Spleen (tissue), 11 donors: ENCODE results near the gene SLC35G6. TPM values are rescaled to one million over a fixed set of nuclear protein-coding genes. Genes with fewer than 3 reads are reported as not detected.

ENCODE experiments used
- DNase-seq: peaks from one replicate; pipeline ENCODE4 v3.0.0-alpha.2; 2020
- H3K27ac ChIP-seq, 8 donors: fragments of 200-600 bp; sonication (generic) in 7 of 8; 1 replicate in 4 of 8; 2 replicates in 4 of 8; pipeline versions ENCODE4 v1.5.0 to v1.8.0; 2016 to 2021; ENCODE audit warnings: inconsistent platforms in 4 of 8, mild to moderate bottlenecking in 4 of 8, moderate library complexity in 1 of 8
- H3K27me3 ChIP-seq, 7 donors: fragments of 200-600 bp; sonication (generic) in 6 of 7; replicated peaks in 1 of 7; 1 replicate in 4 of 7; 2 replicates in 3 of 7; pipeline versions ENCODE4 v1.5.0 to v1.8.0; 2016 to 2021; ENCODE audit warnings: inconsistent platforms in 3 of 7, mild to moderate bottlenecking in 1 of 7
- H3K36me3 ChIP-seq, 6 donors: fragments of 200-600 bp; sonication (generic) in 5 of 6; 1 replicate in 4 of 6; 2 replicates in 2 of 6; pipeline versions ENCODE4 v1.5.0 to v1.8.0; 2016 to 2021; ENCODE audit warnings: inconsistent platforms in 2 of 6
- H3K4me1 ChIP-seq, 6 donors: fragments of 200-600 bp; sonication (generic) in 5 of 6; 1 replicate in 3 of 6; 2 replicates in 3 of 6; pipeline versions ENCODE4 v1.5.0 to v1.8.0; 2016 to 2021; ENCODE audit warnings: inconsistent platforms in 3 of 6
- H3K4me3 ChIP-seq, 8 donors: fragments of 200-600 bp; sonication (generic) in 7 of 8; 1 replicate in 4 of 8; 2 replicates in 4 of 8; pipeline versions ENCODE4 v1.5.0 to v1.8.0; 2016 to 2021; ENCODE audit warnings: inconsistent platforms in 4 of 8, mild to moderate bottlenecking in 4 of 8, moderate library complexity in 2 of 8
- H3K9me3 ChIP-seq, 8 donors: fragments of 200-600 bp; sonication (generic) in 7 of 8; 1 replicate in 4 of 8; 2 replicates in 4 of 8; pipeline versions ENCODE4 v1.5.0 to v1.8.0; 2016 to 2021; ENCODE audit warnings: inconsistent platforms in 4 of 8
- CTCF ChIP-seq, 11 experiments: fragments of 200-600 bp in 7 of 11; fragments of 450-650 bp in 4 of 11; sonication (generic) in 4 of 11; IDR thresholded peaks in 8 of 11; conservative IDR thresholded peaks in 3 of 11; 1 replicate in 7 of 11; 2 replicates in 4 of 11; pipeline versions ENCODE4 v1.4.0 to v1.8.0; 2016 to 2021; ENCODE audit warnings: antibody characterized with exemption in 11 of 11, inconsistent platforms in 4 of 11, mild to moderate bottlenecking in 1 of 11
- POLR2A ChIP-seq, 3 donors: fragments of 450-650 bp; IDR thresholded peaks; one replicate each; pipeline ENCODE4 v1.5.1; 2017; ENCODE audit warnings: antibody characterized with exemption in 3 of 3, mild to moderate bottlenecking in 1 of 3
- POLR2AphosphoS5 ChIP-seq, 3 donors: sonication (generic); formaldehyde crosslinking; IDR thresholded peaks; one replicate each; pipeline ENCODE4 v1.5.1; 2017; ENCODE audit warnings: antibody characterized with exemption in 3 of 3
- WGBS, 5 donors: extraction: QIAGEN DNeasy Blood & Tissue Kit in 3 of 5; methylation state at CpG; one replicate each; pipeline versions ENCODE4 v1.1.5 to v1.1.7; 2013 to 2018; 5-methylcytosine and 5-hydroxymethylcytosine counted together
- intact Hi-C: fragments of 100-400 bp; cut with DNase I; formaldehyde crosslinking; loops from one replicate; pipeline ENCODE4 v1.15.0; 2023; ENCODE audit warnings: low total_unique reads
- polyA plus RNA-seq, 3 donors: library from polyadenylated mRNA; stranded (reverse); fragments of 200-250 nt; gene quantifications; one replicate each; pipeline ENCODE4 v1.2.1, GENCODE V29; 2013
- total RNA-seq, 7 donors: library from RNA; depleted of rRNA in 3 of 7; stranded (reverse); fragments of >200 nt in 3 of 7; fragmentation: NEBNext Ultra II Directional in 4 of 7; extraction: Animal tissue kit (Norgen Biotek cat#: 25700) in 4 of 7; gene quantifications; one replicate each; pipeline versions ENCODE4 v1.1.0 to v1.2.1, GENCODE V29; 2016 to 2021
- donor health status: healthy with polysubstance abuse.
- donor health status: DM: no; HTN: no; CAD: no; lungs with moderate emphysema.
- donor health status: DM: no; HTN: no; CAD: no.
- donor health status: Bipolar disorder and iron deficiency.
- donor health status: healthy.
- donor health status: DM: no; HTN: no; CAD: no.
- donor health status: DM: yes; HTN: yes; CAD: no.

The SLC35G6 gene
- total and polyA plus RNA-seq, 10 donors, result 0.13 TPM; not detected in 9

GRCh38 chr17:7495906-7496434 lies 14.7 kb downstream of the SLC35G6 start:
- intact Hi-C loops, result no loop called here
- DNase-seq, result no peak
- 74 to 92% (median 89%) methylated on average over 12 of the region's 12 CpGs for whole genome bisulfite sequencing, 5 donors
- no peaks in the 10 kb centered on the region for H3K9me3 ChIP-seq
- peak overlapping the region in 6 of 8 donors; percentile 29 to 75 (median 56) for H3K27ac ChIP-seq
- H3K4me3 ChIP-seq, result no peak overlapping the region
- H3K36me3 ChIP-seq, result peaks cover 3 to 97% (median 57%) of the 10 kb centered on the region in 6 donors
- peaks cover 0 to 57% (median 37%) of the 10 kb centered on the region in 6 donors for H3K4me1 ChIP-seq
- no peaks in the 10 kb centered on the region for H3K27me3 ChIP-seq
- no peak for TF ChIP-seq POLR2AphosphoS5 (IDR thresholded peaks at IDR 0.05)
- TF ChIP-seq POLR2A (IDR thresholded peaks at IDR 0.05), result no peak
- TF ChIP-seq CTCF (IDR thresholded peaks at IDR 0.05 in 8 of 11, conservative IDR thresholded peaks at IDR 0.05 in 3 of 11), result no peak

- intact Hi-C loops, result no loop called here
- 78 to 86% (median 84%) methylated on average over 20 of the region's 20 CpGs for WGBS, 5 donors
Measured at GRCh38 chr17:7496470-7497183, 15.4 kb downstream of the SLC35G6 start.

GRCh38 chr17:7497228-7497627 lies 16.0 kb downstream of the SLC35G6 start:
- H3K27ac ChIP-seq, result peak overlapping the region in 5 of 8 donors; percentile 20 to 75 (median 68)
- TF ChIP-seq POLR2AphosphoS5 (IDR thresholded peaks at IDR 0.05) (peak; percentile 50 to 60 (median 58)), POLR2A (IDR thresholded peaks at IDR 0.05) (no peak), CTCF (IDR thresholded peaks at IDR 0.05 in 8 of 11, conservative IDR thresholded peaks at IDR 0.05 in 3 of 11) (no peak)
- H3K36me3 ChIP-seq, result peaks cover 9 to 97% (median 68%) of the 10 kb centered on the region in 6 donors
- H3K9me3 ChIP-seq, result no peaks in the 10 kb centered on the region
- peak overlapping the region in 1 of 8 donors; percentile 9 for H3K4me3 ChIP-seq
- H3K27me3 ChIP-seq, result no peaks in the 10 kb centered on the region
- WGBS, 5 donors, result 74 to 81% (median 79%) methylated on average over 8 to 10 of the region's 10 CpGs
- H3K4me1 ChIP-seq, result peaks cover 0 to 45% (median 24%) of the 10 kb centered on the region in 6 donors
- intact Hi-C loops, result no loop called here
- DNase-seq, result no peak

More at GRCh38 chr17:7496470-7497183, 15.4 kb downstream of the SLC35G6 start:
- Histone ChIP-seq H3K4me3 (peak overlapping the region in 1 of 8 donors; percentile 9), H3K4me1 (peaks cover 0 to 51% (median 30%) of the 10 kb centered on the region in 6 donors), H3K27ac (peak overlapping the region in 6 of 8 donors; percentile 29 to 75 (median 56)), H3K27me3 (no peaks in the 10 kb centered on the region), H3K9me3 (no peaks in the 10 kb centered on the region), H3K36me3 (peaks cover 6 to 97% (median 62%) of the 10 kb centered on the region in 6 donors)
- DNase-seq, result no peak
- TF ChIP-seq POLR2AphosphoS5 (IDR thresholded peaks at IDR 0.05) (peak; percentile 29 to 67 (median 51)), POLR2A (IDR thresholded peaks at IDR 0.05) (no peak)

GRCh38 chr17:7497636-7498035 lies 16.4 kb downstream of the SLC35G6 start:
- H3K4me1 ChIP-seq, result peaks cover 0 to 41% (median 21%) of the 10 kb centered on the region in 6 donors
- H3K4me3 ChIP-seq, result no peak overlapping the region
- H3K27me3 ChIP-seq, result no peaks in the 10 kb centered on the region
- WGBS, 5 donors, result 92 to 96% (median 94%) methylated on average over 9 to 14 of the region's 14 CpGs
- intact Hi-C loops, result no loop called here
- no peak for DNase-seq
- peak overlapping the region in 5 of 8 donors; percentile 20 to 75 (median 68) for H3K27ac ChIP-seq
- H3K36me3 ChIP-seq, result peaks cover 9 to 97% (median 72%) of the 10 kb centered on the region in 6 donors
- H3K9me3 ChIP-seq, result no peaks in the 10 kb centered on the region
- TF ChIP-seq CTCF (IDR thresholded peaks at IDR 0.05 in 8 of 11, conservative IDR thresholded peaks at IDR 0.05 in 3 of 11) (no peak), POLR2A (IDR thresholded peaks at IDR 0.05) (no peak), POLR2AphosphoS5 (IDR thresholded peaks at IDR 0.05) (no peak)
